ENCODE results near the gene AVPR2. TPM values are rescaled to one million over a fixed set of nuclear protein-coding genes. Genes with fewer than 3 reads are reported as not detected.

The AVPR2 gene
- total RNA-seq, 1 donor from 2014 or later, result 3.0 TPM

DNA sequence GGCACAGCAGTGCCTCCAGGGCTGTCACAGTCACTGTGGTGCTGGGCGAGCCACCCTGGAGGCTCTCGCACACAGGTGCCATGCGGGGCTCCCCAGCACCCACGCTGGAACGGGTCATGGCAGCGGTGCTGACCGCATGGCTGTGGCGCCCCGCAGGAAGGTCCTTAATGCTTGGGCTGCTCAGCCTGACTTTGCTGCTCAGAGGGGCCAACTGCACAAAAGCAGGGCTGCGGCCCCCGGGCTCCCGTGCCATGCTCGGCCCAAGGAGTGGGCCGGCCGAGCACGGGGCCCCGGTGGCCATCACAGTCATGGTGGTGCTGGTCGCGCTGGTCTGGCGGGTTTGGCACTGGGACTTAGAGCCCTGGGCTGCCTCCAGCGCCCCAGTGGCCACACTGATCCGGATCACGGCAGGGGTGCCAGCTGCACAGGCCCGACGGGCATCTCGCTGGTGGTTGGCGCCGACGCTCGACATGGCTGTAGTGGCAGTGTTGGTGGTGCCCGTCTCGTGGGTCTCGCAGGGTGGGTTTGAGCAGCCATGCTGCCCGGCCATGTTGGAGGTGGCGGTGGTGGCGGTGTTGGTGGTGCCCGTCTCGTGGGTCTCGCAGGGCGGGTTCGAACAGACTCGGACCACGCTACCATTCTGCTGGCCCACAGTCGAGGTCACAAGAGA lies 50.2 kb downstream of the AVPR2 start:
- H3K27me3 ChIP-seq, result no peaks in the 10 kb centered on the region
- no peak overlapping the region for H3K27ac ChIP-seq
- H3K9me3 ChIP-seq, result no peaks in the 10 kb centered on the region
- DNase-seq (no peak), ATAC-seq (no peak)
- intact Hi-C loops (cut with DNase I), result loop anchor here (10.0 kb wide), 1 partner anchor 190 kb away; the partner anchor contains the start of gene PLXNB3
- no peak overlapping the region for H3K4me3 ChIP-seq
- H3K4me1 ChIP-seq, result no peaks in the 10 kb centered on the region
- peaks cover 79% of the 10 kb centered on the region for H3K36me3 ChIP-seq
- TF ChIP-seq, protein P1, sequence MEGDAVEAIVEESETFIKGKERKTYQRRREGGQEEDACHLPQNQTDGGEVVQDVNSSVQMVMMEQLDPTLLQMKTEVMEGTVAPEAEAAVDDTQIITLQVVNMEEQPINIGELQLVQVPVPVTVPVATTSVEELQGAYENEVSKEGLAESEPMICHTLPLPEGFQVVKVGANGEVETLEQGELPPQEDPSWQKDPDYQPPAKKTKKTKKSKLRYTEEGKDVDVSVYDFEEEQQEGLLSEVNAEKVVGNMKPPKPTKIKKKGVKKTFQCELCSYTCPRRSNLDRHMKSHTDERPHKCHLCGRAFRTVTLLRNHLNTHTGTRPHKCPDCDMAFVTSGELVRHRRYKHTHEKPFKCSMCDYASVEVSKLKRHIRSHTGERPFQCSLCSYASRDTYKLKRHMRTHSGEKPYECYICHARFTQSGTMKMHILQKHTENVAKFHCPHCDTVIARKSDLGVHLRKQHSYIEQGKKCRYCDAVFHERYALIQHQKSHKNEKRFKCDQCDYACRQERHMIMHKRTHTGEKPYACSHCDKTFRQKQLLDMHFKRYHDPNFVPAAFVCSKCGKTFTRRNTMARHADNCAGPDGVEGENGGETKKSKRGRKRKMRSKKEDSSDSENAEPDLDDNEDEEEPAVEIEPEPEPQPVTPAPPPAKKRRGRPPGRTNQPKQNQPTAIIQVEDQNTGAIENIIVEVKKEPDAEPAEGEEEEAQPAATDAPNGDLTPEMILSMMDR (IDR thresholded peaks at IDR 0.05), result no peak

DNA sequence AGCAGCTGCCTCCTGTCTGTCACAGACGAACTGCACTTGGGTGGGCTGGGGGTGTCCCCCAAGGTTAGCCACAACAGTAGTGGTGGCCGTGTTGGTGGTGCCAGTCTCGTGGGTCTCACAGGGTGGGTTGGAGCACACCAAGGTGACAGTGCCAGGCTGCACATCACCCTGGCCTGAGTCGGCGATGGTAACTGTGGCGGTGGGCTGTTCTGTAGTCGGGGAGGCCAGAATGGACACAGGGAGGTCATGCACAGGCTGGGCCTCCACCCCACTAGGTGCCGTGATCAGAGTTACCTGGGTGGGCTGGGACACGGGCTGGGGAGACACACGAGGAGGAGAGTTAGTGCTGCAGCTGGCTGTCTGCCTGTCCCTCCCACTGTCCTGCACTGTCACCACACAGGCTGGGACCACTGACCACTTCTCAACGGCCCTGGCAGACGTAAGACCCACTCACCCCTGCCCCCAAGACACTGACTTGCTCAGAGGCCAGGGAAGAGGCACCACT lies 50.8 kb downstream of the AVPR2 start:
- Histone ChIP-seq H3K27ac (no peak overlapping the region), H3K9me3 (no peaks in the 10 kb centered on the region), H3K4me3 (no peak overlapping the region), H3K36me3 (peaks cover 79% of the 10 kb centered on the region), H3K4me1 (no peaks in the 10 kb centered on the region), H3K27me3 (no peaks in the 10 kb centered on the region)
- intact Hi-C loops (cut with DNase I), result loop anchor here (10.0 kb wide), 1 partner anchor 190 kb away; the partner anchor contains the start of gene PLXNB3
- TF ChIP-seq, protein P1 (IDR thresholded peaks at IDR 0.05), result no peak
- no peak for ATAC-seq
- no peak for DNase-seq

DNA sequence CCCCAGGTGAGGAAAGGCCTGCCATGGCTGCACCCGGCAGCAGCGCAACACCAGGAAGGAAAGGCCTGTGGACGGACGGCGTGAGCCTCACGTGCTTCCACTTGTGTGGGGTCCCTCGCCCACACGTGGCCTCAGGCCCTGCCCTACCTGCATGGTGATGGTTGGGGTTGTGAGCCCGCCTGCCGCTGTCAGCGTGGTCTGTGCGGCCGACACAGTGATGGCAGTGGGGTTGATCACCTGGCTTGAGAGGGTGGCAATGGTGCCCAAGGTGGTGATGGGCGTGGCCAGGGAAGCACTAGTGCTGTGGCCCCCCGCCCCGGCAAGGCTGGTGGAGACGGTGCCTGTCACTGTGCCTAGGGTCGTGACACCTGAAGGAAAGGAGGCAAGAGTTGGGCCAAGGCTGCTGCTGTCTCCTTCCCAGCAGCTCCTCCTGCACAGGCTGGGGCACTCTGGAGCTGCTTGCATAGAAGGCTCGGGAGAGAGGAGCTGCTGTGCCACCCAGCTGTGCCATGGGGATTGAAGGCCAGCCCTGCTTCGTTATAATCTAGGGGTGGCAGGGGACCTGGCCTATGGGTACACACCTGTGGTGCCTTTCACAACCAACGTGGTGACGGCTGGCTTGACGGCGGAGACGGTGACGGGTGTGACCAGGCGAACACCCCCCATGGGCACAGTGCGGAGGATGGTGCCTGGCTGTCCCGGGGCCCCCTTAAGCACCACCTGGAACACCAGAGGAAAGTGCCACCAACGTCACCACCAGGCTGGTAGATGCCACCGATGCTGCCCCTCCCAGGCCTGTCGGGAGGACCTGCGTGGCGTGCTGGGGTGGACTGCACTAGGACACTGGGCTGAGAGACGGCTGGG lies 51.8 kb downstream of the AVPR2 start:
- H3K4me1 ChIP-seq, result no peaks in the 10 kb centered on the region
- DNase-seq (no peak), ATAC-seq (no peak)
- H3K27me3 ChIP-seq, result no peaks in the 10 kb centered on the region
- H3K36me3 ChIP-seq, result peaks cover 80% of the 10 kb centered on the region
- no peak overlapping the region for H3K27ac ChIP-seq
- TF ChIP-seq, protein P1 (IDR thresholded peaks at IDR 0.05), result no peak
- intact Hi-C loops (cut with DNase I), result loop anchor here (10.0 kb wide), 1 partner anchor 191 kb away; the partner anchor contains the start of gene PLXNB3
- no peak overlapping the region for H3K4me3 ChIP-seq
- H3K9me3 ChIP-seq, result no peaks in the 10 kb centered on the region

Other genes with a start within 250 kb of the AVPR2 start
- gene PNCK, start 230.9 kb upstream of the AVPR2 start, total RNA-seq, result 0.72 TPM
- 8.0 TPM for gene SLC6A8, start 216.7 kb upstream of the AVPR2 start, total RNA-seq
- gene BCAP31, start 180.3 kb upstream of the AVPR2 start, total RNA-seq, result 233 TPM
- 15.1 TPM for gene ABCD1, start 179.8 kb upstream of the AVPR2 start, total RNA-seq
- 3.3 TPM for gene PLXNB3, start 140.4 kb upstream of the AVPR2 start, total RNA-seq
- not detected for gene SRPK3, start 123.6 kb upstream of the AVPR2 start, total RNA-seq
- 42.7 TPM for gene IDH3G, start 110.3 kb upstream of the AVPR2 start, total RNA-seq
- gene SSR4, start 110.0 kb upstream of the AVPR2 start, total RNA-seq, result 204 TPM
- 8.3 TPM for gene PDZD4, start 74.1 kb upstream of the AVPR2 start, total RNA-seq
- 1.2 TPM for gene L1CAM, start 18.5 kb upstream of the AVPR2 start, total RNA-seq
- gene ARHGAP4, start 21.6 kb downstream of the AVPR2 start, total RNA-seq, result 69.8 TPM
- 84.6 TPM for gene NAA10, start 30.4 kb downstream of the AVPR2 start, total RNA-seq
- 46.4 TPM for gene RENBP, start 40.0 kb downstream of the AVPR2 start, total RNA-seq
- gene HCFC1, start 67.1 kb downstream of the AVPR2 start, total RNA-seq, result 47.5 TPM
- 9.0 TPM for gene TMEM187, start 68.1 kb downstream of the AVPR2 start, total RNA-seq
- gene IRAK1, start 115.2 kb downstream of the AVPR2 start, total RNA-seq, result 89.4 TPM
- 58.6 TPM for gene MECP2, start 193.0 kb downstream of the AVPR2 start, total RNA-seq
- not detected for gene OPN1LW, start 239.6 kb downstream of the AVPR2 start, total RNA-seq